CD4-positive, CD25-positive, alpha-beta regulatory T cell (primary cell): ENCODE measurements around the gene NFYC. TPM values are rescaled to one million over a fixed set of nuclear protein-coding genes. Genes with fewer than 3 reads are reported as not detected.
A peak's percentile ranks its signal among the peaks of the same experiment; 100 is the strongest.

Experiments
- ATAC-seq, 2 donors: fragments of 150-1000 bp; cut with Tn5 transposase; one replicate each; pipeline ENCODE4 v1.10.0; 2021; ENCODE audit warnings: low read depth in 2 of 2, moderate number of reproducible peaks in 2 of 2, moderate library complexity in 1 of 2
- DNase-seq, 3 donors: peaks; one replicate each; pipeline versions ENCODE4 v3.0.0 to v3.0.0-alpha.2; 2012 to 2022; ENCODE audit warnings: mixed read lengths in 1 of 3
- H3K27ac ChIP-seq: one replicate; pipeline ENCODE4 v1.7.0; 2013; ENCODE audit warnings: mild to moderate bottlenecking, low read length; ENCODE audit not compliant: insufficient read depth, poor library complexity, severe bottlenecking
- H3K27me3 ChIP-seq: one replicate; pipeline ENCODE4 v1.7.0; 2013; ENCODE audit warnings: low read length; ENCODE audit not compliant: control insufficient read depth, insufficient read depth
- H3K36me3 ChIP-seq: one replicate; pipeline ENCODE4 v1.7.0; 2013; ENCODE audit warnings: mild to moderate bottlenecking, low read length, moderate library complexity; ENCODE audit not compliant: control insufficient read depth, insufficient read depth
- H3K4me1 ChIP-seq: 2 replicates; pipeline ENCODE4 v1.7.0; 2013; ENCODE audit warnings: mild to moderate bottlenecking, low read length; ENCODE audit not compliant: insufficient read depth, control insufficient read depth, poor library complexity, severe bottlenecking
- H3K4me3 ChIP-seq: one replicate; pipeline ENCODE4 v1.7.0; 2013; ENCODE audit warnings: low read depth, mild to moderate bottlenecking, low read length, moderate library complexity
- H3K9me3 ChIP-seq, 2 experiments: 1 replicate in 1 of 2; 2 replicates in 1 of 2; pipeline ENCODE4 v1.7.0; 2013; ENCODE audit warnings: low read length in 2 of 2, mild to moderate bottlenecking in 1 of 2, moderate library complexity in 1 of 2; ENCODE audit not compliant: control insufficient read depth in 2 of 2
- H3K27ac Mint-ChIP-seq, 3 donors: one replicate each; pipeline ENCODE4 v1.8.0; 2020 to 2022; ENCODE audit warnings: mild to moderate bottlenecking in 3 of 3, mixed read lengths in 3 of 3, moderate library complexity in 2 of 3
- H3K27me3 Mint-ChIP-seq: one replicate; pipeline ENCODE4 v1.8.0; 2022; ENCODE audit warnings: mild to moderate bottlenecking, mixed read lengths
- H3K36me3 Mint-ChIP-seq: one replicate; pipeline ENCODE4 v1.8.0; 2020; ENCODE audit warnings: mixed read lengths
- H3K4me1 Mint-ChIP-seq, 4 donors: one replicate each; pipeline ENCODE4 v1.8.0; 2020 to 2022; ENCODE audit warnings: mixed read lengths in 4 of 4, mild to moderate bottlenecking in 1 of 4
- H3K4me3 Mint-ChIP-seq, 4 donors: one replicate each; pipeline ENCODE4 v1.8.0; 2020 to 2022; ENCODE audit warnings: mild to moderate bottlenecking in 4 of 4, mixed read lengths in 4 of 4, moderate library complexity in 3 of 4
- H3K9me3 Mint-ChIP-seq, 7 donors: one replicate each; pipeline ENCODE4 v1.8.0; 2020 to 2022; ENCODE audit warnings: mixed read lengths in 7 of 7, mild to moderate bottlenecking in 3 of 7, moderate library complexity in 2 of 7
- polyA plus RNA-seq, 4 donors: library from polyadenylated mRNA; unstranded; fragments of 300-500 nt; fragmentation: Illumina TruSeq; gene quantifications; one replicate each; pipeline ENCODE4 v1.2.3, GENCODE V29; 2021
- total RNA-seq: library from RNA; stranded (reverse); gene quantifications from one replicate; pipeline ENCODE4 v1.2.3, GENCODE V29; 2022

The NFYC gene
- total RNA-seq (61.1 TPM), polyA plus RNA-seq (10 to 100 TPM; 51.2 to 59.0 (median 56.1) TPM)

GRCh38 chr1:40691538-40692428 lies at the start of gene NFYC:
NFYC (plus strand) TSS chr1:40691704; CDS start chr1:40738844, 47,140 bp downstream.
- Mint-ChIP-seq H3K9me3 (peaks cover 0 to 3% (median 0%) of the 10 kb centered on the region in 7 donors), H3K27me3 (no peaks in the 10 kb centered on the region), H3K27ac (peak within 1 kb of the TSS; percentile 98 to 99 (median 98)), H3K36me3 (peaks cover 17% of the 10 kb centered on the region), H3K4me3 (peak within 1 kb of the TSS; percentile 91 to 99 (median 98)), H3K4me1 (peaks cover 27 to 76% (median 49%) of the 10 kb centered on the region in 4 donors)
- Histone ChIP-seq H3K36me3 (peaks cover 2% of the 10 kb centered on the region), H3K27me3 (no peaks in the 10 kb centered on the region), H3K4me1 (peaks cover 49% of the 10 kb centered on the region), H3K9me3 (no peaks in the 10 kb centered on the region), H3K27ac (peak within 1 kb of the TSS; percentile 99), H3K4me3 (peak within 1 kb of the TSS; percentile 96)
- ATAC-seq (peak; percentile 82 to 83), DNase-seq (peak; percentile 93 to 99 (median 94))

DNA sequence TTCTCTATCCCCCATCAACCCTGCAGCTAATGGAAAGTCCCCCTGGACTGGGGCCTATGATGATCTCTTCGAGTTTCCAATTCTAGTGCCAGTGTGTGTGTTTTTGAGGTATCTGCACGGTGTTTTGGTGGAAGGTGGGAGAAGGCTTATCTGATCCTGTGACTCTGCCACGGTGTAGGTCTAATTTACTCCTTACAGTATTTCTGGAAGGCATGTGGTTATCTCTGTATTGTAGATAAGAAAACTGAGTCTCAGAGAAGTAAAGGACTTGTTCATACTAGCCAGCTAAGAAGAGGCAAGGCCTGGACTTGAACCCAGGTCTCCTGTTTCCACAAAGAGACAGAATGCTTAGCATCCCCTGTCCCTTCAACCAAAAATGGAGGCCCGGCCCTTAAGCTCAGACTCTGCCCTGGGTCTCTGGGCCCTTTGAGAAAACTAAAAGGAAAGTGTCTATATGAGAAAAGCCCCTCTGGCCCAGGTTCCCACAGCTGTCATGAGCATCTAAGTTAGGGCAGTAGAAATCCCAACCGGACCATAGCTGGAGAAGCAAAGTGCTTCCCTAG lies 46.3 kb upstream of the NFYC start:
- DNase-seq (no peak), ATAC-seq (no peak)
- Histone ChIP-seq H3K27ac (no peak overlapping the region), H3K4me1 (no peaks in the 10 kb centered on the region), H3K27me3 (no peaks in the 10 kb centered on the region), H3K36me3 (no peaks in the 10 kb centered on the region), H3K4me3 (no peak overlapping the region), H3K9me3 (no peaks in the 10 kb centered on the region)
- Mint-ChIP-seq H3K9me3 (no peaks in the 10 kb centered on the region), H3K36me3 (no peaks in the 10 kb centered on the region), H3K4me1 (peaks cover 0 to 8% (median 2%) of the 10 kb centered on the region in 4 donors), H3K27me3 (peaks cover 1% of the 10 kb centered on the region), H3K27ac (no peak overlapping the region), H3K4me3 (no peak overlapping the region)

GRCh38 chr1:40646315-40646714 lies 45.2 kb upstream of the NFYC start:
- H3K36me3 Mint-ChIP-seq = no peaks in the 10 kb centered on the region
- H3K27ac Mint-ChIP-seq = no peak overlapping the region
- H3K4me3 Mint-ChIP-seq = no peak overlapping the region
- H3K4me1 Mint-ChIP-seq = peaks cover 0 to 4% (median 2%) of the 10 kb centered on the region in 4 donors
- Histone ChIP-seq H3K27me3 (no peaks in the 10 kb centered on the region), H3K4me3 (no peak overlapping the region), H3K4me1 (no peaks in the 10 kb centered on the region), H3K9me3 (no peaks in the 10 kb centered on the region), H3K27ac (no peak overlapping the region), H3K36me3 (no peaks in the 10 kb centered on the region)
- no peak for ATAC-seq
- no peak for DNase-seq
- H3K27me3 Mint-ChIP-seq = no peaks in the 10 kb centered on the region
- no peaks in the 10 kb centered on the region for H3K9me3 Mint-ChIP-seq

DNA sequence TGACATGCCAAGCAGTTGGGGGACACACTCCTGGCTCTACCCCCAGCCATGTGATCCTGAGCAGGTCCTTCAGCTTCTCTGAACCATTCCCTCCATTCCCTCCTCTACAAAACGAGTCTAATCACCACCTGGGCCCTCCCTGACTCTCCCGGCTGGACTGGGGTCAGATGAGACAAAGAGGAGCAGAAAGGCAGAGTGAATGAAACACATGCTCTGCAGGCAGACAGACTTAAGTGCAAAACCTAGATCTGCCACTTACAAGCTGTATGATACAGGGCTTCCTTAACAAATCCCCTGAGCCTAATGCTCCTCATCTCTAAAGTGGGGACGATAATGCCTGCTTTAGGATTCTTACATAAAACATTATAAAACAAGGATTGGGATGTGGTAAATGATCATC lies 43.3 kb upstream of the NFYC start:
- Histone ChIP-seq H3K36me3 (no peaks in the 10 kb centered on the region), H3K27ac (no peak overlapping the region), H3K4me1 (no peaks in the 10 kb centered on the region), H3K27me3 (no peaks in the 10 kb centered on the region), H3K4me3 (no peak overlapping the region), H3K9me3 (no peaks in the 10 kb centered on the region)
- DNase-seq (no peak), ATAC-seq (no peak)
- peaks cover 0 to 4% (median 2%) of the 10 kb centered on the region in 4 donors for H3K4me1 Mint-ChIP-seq
- no peak overlapping the region for H3K27ac Mint-ChIP-seq
- H3K27me3 Mint-ChIP-seq = no peaks in the 10 kb centered on the region
- H3K4me3 Mint-ChIP-seq = no peak overlapping the region
- no peaks in the 10 kb centered on the region for H3K36me3 Mint-ChIP-seq
- H3K9me3 Mint-ChIP-seq = no peaks in the 10 kb centered on the region

- no peak overlapping the region for H3K27ac Mint-ChIP-seq
- DNase-seq (no peak), ATAC-seq (no peak)
- Histone ChIP-seq H3K4me1 (no peaks in the 10 kb centered on the region), H3K27ac (no peak overlapping the region), H3K36me3 (no peaks in the 10 kb centered on the region), H3K27me3 (no peaks in the 10 kb centered on the region), H3K9me3 (no peaks in the 10 kb centered on the region), H3K4me3 (no peak overlapping the region)
- no peaks in the 10 kb centered on the region for H3K27me3 Mint-ChIP-seq
- no peaks in the 10 kb centered on the region for H3K36me3 Mint-ChIP-seq
- H3K4me1 Mint-ChIP-seq = peaks cover 0 to 4% (median 2%) of the 10 kb centered on the region in 4 donors
- no peaks in the 10 kb centered on the region for H3K9me3 Mint-ChIP-seq
- H3K4me3 Mint-ChIP-seq = no peak overlapping the region
These were observed 42.4 kb upstream of the NFYC start for GRCh38 chr1:40648928-40649591.

GRCh38 chr1:40649592-40649930 lies 41.9 kb upstream of the NFYC start:
- no peak overlapping the region for H3K4me3 Mint-ChIP-seq
- H3K9me3 Mint-ChIP-seq = no peaks in the 10 kb centered on the region
- H3K4me1 Mint-ChIP-seq = peaks cover 0 to 4% (median 2%) of the 10 kb centered on the region in 4 donors
- ATAC-seq (no peak), DNase-seq (no peak)
- no peak overlapping the region for H3K27ac Mint-ChIP-seq
- H3K36me3 Mint-ChIP-seq = no peaks in the 10 kb centered on the region
- Histone ChIP-seq H3K4me1 (no peaks in the 10 kb centered on the region), H3K36me3 (no peaks in the 10 kb centered on the region), H3K4me3 (no peak overlapping the region), H3K27ac (no peak overlapping the region), H3K27me3 (no peaks in the 10 kb centered on the region), H3K9me3 (no peaks in the 10 kb centered on the region)
- no peaks in the 10 kb centered on the region for H3K27me3 Mint-ChIP-seq

DNA sequence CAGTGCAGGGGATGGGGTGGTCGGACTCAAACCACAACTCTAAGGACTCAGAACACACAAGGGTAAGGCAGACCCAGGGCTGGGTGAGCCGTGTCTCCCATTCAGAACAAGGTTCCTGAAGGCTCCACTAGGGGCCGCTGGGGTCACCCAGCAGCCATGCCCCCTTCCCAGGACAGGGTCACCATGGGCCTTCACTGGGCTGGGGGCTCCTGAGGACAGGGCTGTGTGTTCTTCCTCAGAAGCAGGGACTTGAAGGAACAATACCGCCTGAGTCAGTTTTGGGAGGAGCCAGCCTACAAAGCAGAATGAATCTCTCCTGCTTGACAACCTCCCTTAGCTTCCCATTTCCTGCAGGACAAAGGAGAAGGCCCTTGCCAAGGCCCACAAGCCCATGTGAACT lies 41.4 kb upstream of the NFYC start:
- Histone ChIP-seq H3K9me3 (no peaks in the 10 kb centered on the region), H3K4me3 (no peak overlapping the region), H3K36me3 (no peaks in the 10 kb centered on the region), H3K4me1 (no peaks in the 10 kb centered on the region), H3K27ac (no peak overlapping the region), H3K27me3 (no peaks in the 10 kb centered on the region)
- no peak for DNase-seq
- Mint-ChIP-seq H3K4me3 (no peak overlapping the region), H3K4me1 (peaks cover 0 to 5% (median 2%) of the 10 kb centered on the region in 4 donors), H3K27ac (no peak overlapping the region), H3K9me3 (no peaks in the 10 kb centered on the region), H3K27me3 (no peaks in the 10 kb centered on the region), H3K36me3 (no peaks in the 10 kb centered on the region)
- no peak for ATAC-seq
